Activated CD4-positive, alpha-beta memory T cell treated with anti-CD3 and anti-CD28 coated beads for 36 hours (primary cell): ENCODE measurements around the gene CFAP65. TPM values are rescaled to one million over a fixed set of nuclear protein-coding genes. Genes with fewer than 3 reads are reported as not detected.

ENCODE experiments used
- CTCF ChIA-PET: fragments of 350-600 bp; sonication (Branson Sonifier 250); formaldehyde crosslinking; loops from one replicate; lab custom pipeline; 2021; ENCODE audit warnings: antibody characterized with exemption, inconsistent platforms; lab: Charles Lee
- POLR2A ChIA-PET: fragments of 350-600 bp; sonication (Branson Sonifier 250); formaldehyde crosslinking; loops from one replicate; lab custom pipeline; 2021; ENCODE audit warnings: antibody characterized with exemption; lab: Charles Lee
- DNase-seq: peaks from one replicate; pipeline ENCODE4 v3.0.0-alpha.2; 2020
- H3K27ac Mint-ChIP-seq: one replicate; pipeline ENCODE4 v1.8.0; 2021; ENCODE audit warnings: mixed read lengths
- H3K27me3 Mint-ChIP-seq: one replicate; pipeline ENCODE4 v1.8.0; 2021; ENCODE audit warnings: mixed read lengths
- H3K36me3 Mint-ChIP-seq: one replicate; pipeline ENCODE4 v1.8.0; 2021; ENCODE audit warnings: mixed read lengths
- H3K4me1 Mint-ChIP-seq: one replicate; pipeline ENCODE4 v1.8.0; 2021; ENCODE audit warnings: low read depth, mixed read lengths
- H3K4me3 Mint-ChIP-seq: one replicate; pipeline ENCODE4 v1.8.0; 2021; ENCODE audit warnings: mild to moderate bottlenecking, mixed read lengths
- H3K9me3 Mint-ChIP-seq: one replicate; pipeline ENCODE4 v1.8.0; 2021; ENCODE audit warnings: mixed read lengths
- intact Hi-C: fragments of 100-400 bp; cut with micrococcal nuclease; formaldehyde crosslinking; loops from one replicate; pipeline ENCODE4 v1.15.1; 2023
- total RNA-seq, 2 experiments: library from RNA; stranded (reverse); gene quantifications; one replicate each; pipeline ENCODE4 v1.2.3, GENCODE V29; 2021

CFAP65 gene
- total RNA-seq, 2 experiments from 2014 or later, result not detected

DNA sequence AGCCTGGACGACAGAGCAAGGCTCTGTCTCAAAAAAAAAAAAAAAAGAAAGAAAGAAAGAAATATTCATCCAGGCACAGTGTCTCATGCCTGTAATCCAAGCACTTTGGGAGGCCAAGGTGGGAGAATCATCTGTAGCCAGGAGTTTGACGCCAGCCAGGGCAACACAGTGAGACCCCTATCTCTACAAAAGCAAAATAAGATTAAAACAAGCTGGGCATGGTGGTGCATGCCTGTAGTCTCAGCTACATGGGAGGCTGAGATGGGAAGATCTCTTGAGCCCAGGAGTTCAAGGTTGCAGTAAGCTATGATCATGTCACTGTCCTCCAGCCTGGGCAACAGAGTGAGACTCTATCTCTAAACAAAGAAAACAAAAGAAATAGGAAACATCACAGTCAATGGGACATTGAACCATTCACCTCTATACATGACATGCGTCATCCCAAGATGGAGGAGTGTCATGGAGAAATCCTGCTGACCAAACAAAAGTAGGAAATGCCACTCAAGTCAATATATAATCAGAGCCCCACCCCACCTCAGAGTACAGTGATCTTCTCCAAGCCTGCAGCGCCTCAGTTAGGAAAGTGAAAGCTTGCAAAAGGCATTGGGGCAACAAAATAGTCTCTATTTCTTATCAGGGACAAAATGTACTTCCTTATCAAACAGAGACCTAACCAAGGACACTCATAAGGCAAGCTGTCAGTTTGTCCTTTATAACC, 66.1 kb downstream of the CFAP65 start:
- intact Hi-C loops, result no loop called here

DNA sequence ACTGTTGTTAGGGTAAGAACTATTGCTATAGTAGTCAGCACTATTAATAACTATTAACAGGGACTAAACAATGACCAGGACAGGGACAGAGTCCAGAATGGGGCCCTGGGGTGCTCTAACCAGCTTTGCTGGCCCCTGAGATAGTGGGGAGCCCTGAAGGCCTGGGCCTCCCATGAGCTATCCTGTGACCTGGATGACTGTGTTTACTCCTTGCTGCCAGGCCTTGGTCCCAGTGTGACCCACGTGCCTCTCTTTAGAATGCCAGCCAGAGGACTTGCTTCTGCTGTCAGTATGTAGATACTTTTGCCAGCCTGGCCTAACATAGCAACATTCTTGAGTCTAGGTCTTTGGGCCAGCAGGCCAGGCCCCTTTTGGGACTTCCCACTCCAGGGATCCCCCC, 70.4 kb downstream of the CFAP65 start:
- H3K9me3 Mint-ChIP-seq, result no peaks in the 10 kb centered on the region
- H3K4me1 Mint-ChIP-seq, result no peaks in the 10 kb centered on the region
- no peaks in the 10 kb centered on the region for H3K36me3 Mint-ChIP-seq
- no peak overlapping the region for H3K4me3 Mint-ChIP-seq
- no peak for DNase-seq
- CTCF ChIA-PET, result interaction anchor here (2.0 kb wide), 1 partner anchor 9 kb away, joined by 13 read pairs; no protein-coding TSS in a partner anchor
- no peak overlapping the region for H3K27ac Mint-ChIP-seq
- intact Hi-C loops, result no loop called here
- POLR2A ChIA-PET, result no interaction called here
- peaks cover 41% of the 10 kb centered on the region for H3K27me3 Mint-ChIP-seq

More for the DNA sequence above, 66.1 kb downstream of the CFAP65 start:
- Mint-ChIP-seq H3K36me3 (no peaks in the 10 kb centered on the region), H3K4me3 (no peak overlapping the region), H3K27ac (no peak overlapping the region), H3K27me3 (peaks cover 50% of the 10 kb centered on the region), H3K9me3 (no peaks in the 10 kb centered on the region), H3K4me1 (peaks cover 4% of the 10 kb centered on the region)
- CTCF ChIA-PET, result interaction anchor here (1.2 to 3.8 kb wide), 5 partner anchors 20 to 324 kb away, joined by 3 to 16 read pairs (median 6); no protein-coding TSS in a partner anchor
- POLR2A ChIA-PET, result no interaction called here
- DNase-seq, result no peak

DNA sequence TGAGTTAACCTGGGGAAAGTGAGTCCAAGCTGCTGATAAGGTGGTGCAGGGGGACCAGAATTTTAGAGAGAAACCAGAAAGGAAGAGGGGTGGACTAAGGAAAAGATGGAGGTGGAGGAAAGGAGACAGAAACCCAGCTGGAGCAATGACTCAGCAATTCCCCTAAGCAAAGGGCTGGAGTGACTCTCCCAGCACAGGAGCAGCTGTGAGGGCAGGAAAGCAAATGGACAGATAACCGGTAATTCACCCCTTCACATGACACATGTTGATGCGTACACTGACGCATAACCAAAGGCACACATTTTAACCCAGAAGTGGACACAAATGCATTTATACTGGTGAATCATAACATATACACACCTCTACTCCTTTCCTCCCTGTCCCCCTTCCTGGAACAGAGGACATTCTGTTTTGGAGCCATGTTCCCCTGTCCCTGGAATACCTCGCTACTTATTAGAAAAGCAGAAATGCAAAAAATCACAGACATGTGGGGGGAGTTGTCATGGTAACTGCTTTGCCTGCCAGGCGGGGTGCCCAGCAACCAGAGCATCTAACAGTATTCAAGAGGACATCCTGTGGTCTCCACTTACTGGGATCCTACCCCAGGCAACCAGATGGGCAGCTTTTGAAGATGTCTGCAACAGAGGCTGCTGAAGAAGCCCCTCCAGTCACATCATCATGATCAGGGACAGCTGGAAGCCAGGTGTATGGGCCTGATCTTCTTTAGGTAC, 77.1 kb downstream of the CFAP65 start:
- CTCF ChIA-PET, result interaction anchor here (1.6 kb wide), 1 partner anchor 16 kb away, joined by 7 read pairs; no protein-coding TSS in a partner anchor
- H3K27me3 Mint-ChIP-seq, result peaks cover 59% of the 10 kb centered on the region
- intact Hi-C loops, result no loop called here
- POLR2A ChIA-PET, result no interaction called here
- DNase-seq, result no peak
- no peaks in the 10 kb centered on the region for H3K36me3 Mint-ChIP-seq
- H3K4me1 Mint-ChIP-seq, result peaks cover 11% of the 10 kb centered on the region
- no peak overlapping the region for H3K27ac Mint-ChIP-seq
- no peak overlapping the region for H3K4me3 Mint-ChIP-seq
- H3K9me3 Mint-ChIP-seq, result no peaks in the 10 kb centered on the region

DNA sequence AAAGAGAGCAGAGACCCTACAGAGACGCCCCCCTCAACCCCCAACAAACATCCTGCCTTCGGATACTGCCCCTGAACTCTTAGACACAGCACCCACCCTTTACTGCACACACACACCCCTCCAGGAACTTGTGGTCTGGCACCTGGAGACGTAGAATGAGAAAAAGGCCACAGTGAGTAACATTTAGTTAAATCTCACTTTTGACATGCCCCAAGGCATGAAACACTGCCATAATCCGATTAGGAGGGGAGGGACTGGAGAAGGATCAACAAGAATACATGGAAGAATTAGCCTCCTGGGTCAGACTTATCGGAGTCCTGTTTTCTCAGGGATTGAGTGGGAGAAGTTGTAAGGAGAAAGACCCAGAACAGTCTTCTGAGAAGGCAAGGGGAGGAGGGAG, 77.7 kb downstream of the CFAP65 start:
- H3K36me3 Mint-ChIP-seq, result no peaks in the 10 kb centered on the region
- no peak overlapping the region for H3K27ac Mint-ChIP-seq
- peaks cover 14% of the 10 kb centered on the region for H3K4me1 Mint-ChIP-seq
- H3K9me3 Mint-ChIP-seq, result no peaks in the 10 kb centered on the region
- H3K27me3 Mint-ChIP-seq, result peaks cover 62% of the 10 kb centered on the region
- ChIA-PET POLR2A (no interaction called here), CTCF (interaction anchor here (1.6 kb wide), 1 partner anchor 17 kb away, joined by 7 read pairs; no protein-coding TSS in a partner anchor)
- no peak for DNase-seq
- intact Hi-C loops, result loop anchor here (2.0 kb wide), 1 partner anchor 17 kb away; no protein-coding TSS in a partner anchor
- no peak overlapping the region for H3K4me3 Mint-ChIP-seq

DNA sequence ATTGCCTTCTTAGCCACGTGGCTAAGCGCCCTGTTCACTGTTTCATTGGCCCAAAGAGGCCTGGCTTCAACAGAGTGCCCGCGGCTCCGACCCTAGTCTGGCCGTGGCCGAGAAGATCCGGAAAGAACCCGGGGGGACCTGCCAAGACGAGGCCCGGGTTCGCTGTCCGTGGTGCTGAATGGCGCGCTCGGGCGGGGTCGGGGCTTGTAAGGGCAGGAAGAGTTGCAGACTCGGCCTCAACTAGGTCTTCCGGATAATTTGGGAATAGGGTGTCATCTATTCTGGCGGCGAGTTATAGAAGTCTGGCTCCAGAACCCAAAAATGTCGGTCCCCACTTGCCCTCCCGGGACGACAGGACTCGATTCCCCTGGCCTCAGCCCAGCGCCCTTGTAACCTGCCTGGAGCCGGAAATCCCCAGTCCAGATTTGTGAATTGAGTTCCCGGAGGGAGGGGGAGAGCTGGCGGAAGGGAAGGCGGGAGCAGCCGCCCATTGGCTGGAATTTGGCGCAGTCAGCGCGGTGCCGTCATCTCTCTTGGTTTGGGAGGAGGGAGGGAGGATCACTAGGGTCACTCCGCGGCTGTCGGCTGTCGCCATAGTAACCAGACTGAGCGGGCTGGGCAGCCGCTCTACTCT, 78.3 kb downstream of the CFAP65 start:
- H3K4me3 Mint-ChIP-seq, result no peak overlapping the region
- peaks cover 14% of the 10 kb centered on the region for H3K4me1 Mint-ChIP-seq
- no peak overlapping the region for H3K27ac Mint-ChIP-seq
- H3K36me3 Mint-ChIP-seq, result no peaks in the 10 kb centered on the region
- H3K27me3 Mint-ChIP-seq, result peaks cover 65% of the 10 kb centered on the region
- intact Hi-C loops, result loop anchor here (2.0 kb wide), 1 partner anchor 18 kb away; no protein-coding TSS in a partner anchor
- POLR2A ChIA-PET, result no interaction called here
- CTCF ChIA-PET, result interaction anchor here (1.0 kb wide), 1 partner anchor 17 kb away, joined by 6 read pairs; no protein-coding TSS in a partner anchor
- DNase-seq, result peak; percentile 69
- H3K9me3 Mint-ChIP-seq, result no peaks in the 10 kb centered on the region

DNA sequence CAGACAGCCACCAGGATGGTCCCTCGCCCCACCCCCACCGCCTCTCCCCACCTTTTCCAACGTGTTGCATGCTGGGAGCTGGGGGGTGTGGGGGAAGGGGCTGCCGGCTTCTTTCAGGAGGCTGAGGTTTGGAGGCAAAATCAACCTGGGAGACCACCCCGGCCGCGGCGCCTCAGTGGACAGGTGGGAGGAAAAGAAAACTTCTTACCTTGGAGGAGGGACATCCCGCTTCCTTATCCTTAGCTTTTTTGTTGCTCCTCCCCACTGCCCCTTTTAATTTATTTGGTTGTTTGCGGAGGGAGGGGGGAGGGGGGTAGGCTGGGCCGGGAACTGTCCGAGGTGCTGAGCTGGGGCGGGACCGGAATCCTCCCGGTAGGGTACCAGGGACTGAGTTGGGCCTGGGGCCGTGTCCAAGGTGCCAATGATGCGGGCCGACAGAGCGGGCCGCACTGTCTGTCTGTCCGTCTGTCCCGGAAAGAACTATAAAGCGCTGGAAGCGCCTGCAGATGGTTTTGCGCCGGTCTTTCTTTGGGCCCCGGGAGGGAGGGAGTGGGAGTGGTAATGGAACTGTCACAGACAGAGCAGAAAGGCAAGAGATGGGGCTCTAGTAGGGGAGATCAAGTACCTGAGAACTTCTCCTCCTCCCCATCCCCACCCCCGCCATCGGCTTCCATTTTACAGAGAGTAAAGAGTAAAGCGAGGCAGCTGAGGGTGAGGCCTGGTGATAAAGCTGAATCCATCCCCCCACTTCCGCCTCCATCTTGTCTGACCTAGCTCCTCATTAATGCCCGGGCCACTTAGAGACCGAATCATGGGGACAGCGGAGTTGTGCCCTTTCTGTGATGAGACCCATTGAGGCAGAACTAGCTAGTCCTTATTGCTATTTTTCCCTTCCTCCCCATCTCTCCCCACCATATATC, 79.4 kb downstream of the CFAP65 start:
- no peak for DNase-seq
- H3K9me3 Mint-ChIP-seq, result no peaks in the 10 kb centered on the region
- ChIA-PET CTCF (interaction anchor here (0.9 to 1.0 kb wide), 2 partner anchors 18 kb away, joined by 4 to 6 read pairs; no protein-coding TSS in a partner anchor), POLR2A (no interaction called here)
- H3K27me3 Mint-ChIP-seq, result peaks cover 72% of the 10 kb centered on the region
- H3K27ac Mint-ChIP-seq, result no peak overlapping the region
- no peaks in the 10 kb centered on the region for H3K36me3 Mint-ChIP-seq
- peaks cover 14% of the 10 kb centered on the region for H3K4me1 Mint-ChIP-seq
- H3K4me3 Mint-ChIP-seq, result no peak overlapping the region
- intact Hi-C loops, result loop anchor here (2.0 kb wide), 1 partner anchor 19 kb away; no protein-coding TSS in a partner anchor

DNA sequence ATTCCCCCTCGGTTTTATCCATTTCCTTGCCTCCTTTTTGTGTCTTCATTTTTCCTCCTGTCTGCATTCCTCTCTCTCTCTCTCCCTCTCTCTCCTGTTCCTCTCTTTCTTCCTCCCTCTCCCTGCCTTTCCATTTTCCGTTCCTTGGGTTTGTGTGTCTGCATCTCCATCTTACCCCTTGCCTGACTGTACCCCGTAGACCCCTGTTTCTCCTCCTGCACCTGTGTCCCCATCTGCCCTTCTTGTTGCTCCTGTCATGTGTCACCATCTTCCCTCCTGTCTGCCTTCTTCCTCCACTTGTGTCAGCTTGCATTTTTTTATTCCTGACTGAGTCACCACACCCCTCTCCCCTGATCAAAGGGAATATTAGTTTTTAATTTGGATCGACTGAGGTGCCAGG, 80.1 kb downstream of the CFAP65 start:
- ChIA-PET CTCF (interaction anchor here (0.9 to 1.4 kb wide), 2 partner anchors 19 to 33 kb away, joined by 4 to 5 read pairs; no protein-coding TSS in a partner anchor), POLR2A (no interaction called here)
- no peak for DNase-seq
- H3K4me1 Mint-ChIP-seq, result peaks cover 14% of the 10 kb centered on the region
- H3K27ac Mint-ChIP-seq, result no peak overlapping the region
- H3K4me3 Mint-ChIP-seq, result no peak overlapping the region
- peaks cover 69% of the 10 kb centered on the region for H3K27me3 Mint-ChIP-seq
- H3K36me3 Mint-ChIP-seq, result no peaks in the 10 kb centered on the region
- intact Hi-C loops, result no loop called here
- no peaks in the 10 kb centered on the region for H3K9me3 Mint-ChIP-seq

DNA sequence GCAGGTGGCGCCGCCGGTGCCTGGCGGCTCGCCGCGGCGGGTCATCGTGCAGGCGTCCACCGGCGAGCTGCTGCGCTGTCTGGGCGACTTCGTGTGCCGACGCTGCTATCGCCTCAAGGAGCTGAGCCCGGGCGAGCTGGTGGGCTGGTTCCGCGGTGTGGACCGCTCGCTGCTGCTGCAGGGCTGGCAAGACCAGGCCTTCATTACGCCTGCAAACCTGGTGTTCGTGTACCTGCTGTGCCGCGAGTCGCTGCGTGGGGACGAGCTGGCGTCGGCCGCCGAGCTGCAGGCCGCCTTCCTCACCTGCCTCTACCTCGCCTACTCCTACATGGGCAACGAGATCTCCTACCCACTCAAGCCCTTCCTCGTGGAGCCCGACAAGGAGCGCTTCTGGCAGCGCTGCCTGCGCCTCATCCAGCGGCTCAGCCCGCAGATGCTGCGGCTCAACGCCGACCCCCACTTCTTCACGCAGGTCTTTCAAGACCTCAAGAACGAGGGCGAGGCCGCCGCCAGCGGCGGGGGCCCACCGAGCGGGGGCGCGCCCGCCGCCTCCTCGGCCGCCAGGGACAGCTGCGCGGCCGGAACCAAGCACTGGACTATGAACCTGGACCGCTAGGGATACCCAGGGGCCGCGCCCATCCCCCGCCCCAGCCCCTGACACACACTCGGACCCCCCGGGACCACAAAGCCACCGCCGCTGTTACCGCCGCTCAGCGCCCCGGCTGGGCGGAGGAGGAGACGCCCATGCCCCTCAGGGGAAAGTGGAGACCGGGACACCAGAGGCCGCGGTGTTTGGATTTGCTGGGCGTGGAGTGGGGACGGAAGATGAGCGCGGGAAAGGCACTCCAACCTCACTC, 80.8 kb downstream of the CFAP65 start:
- Mint-ChIP-seq H3K4me3 (no peak overlapping the region), H3K27me3 (peaks cover 66% of the 10 kb centered on the region), H3K4me1 (peaks cover 14% of the 10 kb centered on the region), H3K27ac (no peak overlapping the region), H3K9me3 (no peaks in the 10 kb centered on the region), H3K36me3 (no peaks in the 10 kb centered on the region)
- intact Hi-C loops, result no loop called here
- POLR2A ChIA-PET, result no interaction called here
- no peak for DNase-seq
- CTCF ChIA-PET, result interaction anchor here (0.7 to 1.8 kb wide), 4 partner anchors 19 to 335 kb away, joined by 3 to 5 read pairs (median 4); no protein-coding TSS in a partner anchor

DNA sequence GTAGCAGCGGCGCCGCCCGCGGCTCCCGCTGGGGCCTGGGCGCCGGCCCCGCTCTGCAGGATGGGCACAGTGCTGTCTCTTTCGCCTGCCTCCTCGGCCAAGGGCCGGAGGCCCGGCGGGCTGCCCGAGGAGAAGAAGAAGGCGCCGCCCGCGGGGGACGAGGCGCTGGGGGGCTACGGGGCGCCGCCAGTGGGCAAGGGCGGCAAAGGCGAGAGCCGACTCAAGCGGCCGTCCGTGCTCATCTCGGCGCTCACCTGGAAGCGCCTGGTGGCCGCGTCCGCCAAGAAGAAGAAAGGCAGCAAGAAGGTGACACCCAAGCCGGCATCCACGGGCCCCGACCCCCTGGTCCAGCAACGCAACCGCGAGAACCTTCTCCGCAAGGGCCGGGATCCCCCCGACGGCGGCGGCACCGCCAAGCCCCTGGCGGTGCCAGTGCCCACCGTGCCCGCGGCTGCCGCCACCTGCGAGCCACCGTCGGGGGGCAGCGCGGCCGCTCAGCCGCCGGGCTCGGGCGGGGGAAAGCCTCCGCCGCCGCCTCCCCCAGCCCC, 81.5 kb downstream of the CFAP65 start:
- ChIA-PET POLR2A (no interaction called here), CTCF (interaction anchor here (0.6 to 1.8 kb wide), 10 partner anchors 19 to 333 kb away, joined by 3 to 10 read pairs (median 4); no protein-coding TSS in a partner anchor)
- Mint-ChIP-seq H3K4me1 (peaks cover 14% of the 10 kb centered on the region), H3K27me3 (peaks cover 66% of the 10 kb centered on the region), H3K27ac (no peak overlapping the region), H3K36me3 (no peaks in the 10 kb centered on the region), H3K9me3 (no peaks in the 10 kb centered on the region), H3K4me3 (no peak overlapping the region)
- intact Hi-C loops, result loop anchor here (1.0 kb wide), 1 partner anchor 51 kb away; no protein-coding TSS in a partner anchor
- no peak for DNase-seq

DNA sequence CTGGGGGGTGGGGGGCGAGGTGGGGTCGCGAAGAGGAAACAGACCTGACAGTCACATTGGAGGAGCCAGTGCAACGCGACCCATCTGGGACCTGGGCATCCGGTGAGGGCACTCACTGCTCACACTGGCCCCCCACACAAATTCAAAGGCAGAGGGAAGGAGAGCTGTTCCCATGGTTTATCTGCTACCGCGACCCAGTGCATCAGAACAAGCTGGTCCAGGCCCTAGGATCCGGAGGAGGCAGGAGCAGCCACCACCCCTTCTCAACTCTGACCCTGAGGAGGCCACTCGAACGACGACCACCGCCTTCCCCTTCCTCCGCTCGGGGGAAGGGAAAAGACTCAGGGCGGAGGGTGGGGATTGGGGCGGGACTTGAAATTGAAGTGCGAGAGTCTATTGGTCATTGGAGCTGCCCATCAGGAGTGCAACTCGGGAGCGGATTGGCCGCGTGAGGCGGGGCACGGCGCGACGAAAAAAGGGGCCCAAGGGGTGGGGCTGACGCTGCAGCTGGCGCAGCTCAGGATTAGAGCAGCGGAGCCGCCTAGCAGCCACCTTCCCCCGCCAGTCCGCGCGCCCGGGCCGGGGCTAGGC, 82.1 kb downstream of the CFAP65 start, which contains the start of gene CDK5R2:
CDK5R2 (plus strand) TSS at position 526 of the 591 bp plus-strand sequence. CDS start 155 bp downstream, outside the sequence.
- H3K9me3 Mint-ChIP-seq, result no peaks in the 10 kb centered on the region
- H3K27ac Mint-ChIP-seq, result no peak within 1 kb of the TSS
- peaks cover 65% of the 10 kb centered on the region for H3K27me3 Mint-ChIP-seq
- H3K4me3 Mint-ChIP-seq, result peak within 1 kb of the TSS; percentile 48
- ChIA-PET CTCF (interaction anchor here (0.6 to 1.8 kb wide), 8 partner anchors 20 to 334 kb away, joined by 3 to 10 read pairs (median 4); no protein-coding TSS in a partner anchor), POLR2A (no interaction called here)
- H3K36me3 Mint-ChIP-seq, result no peaks in the 10 kb centered on the region
- H3K4me1 Mint-ChIP-seq, result peaks cover 14% of the 10 kb centered on the region
- DNase-seq, result peak; percentile 85
- intact Hi-C loops, result loop anchor here (1.0 kb wide), 1 partner anchor 50 kb away; no protein-coding TSS in a partner anchor
